ENCODE measurements around the gene GALNT16. TPM values are rescaled to one million over a fixed set of nuclear protein-coding genes. Genes with fewer than 3 reads are reported as not detected.

GALNT16 gene
- total RNA-seq, 2 experiments from 2014 or later = not detected

- Mint-ChIP-seq H3K27ac (no peak overlapping the region), H3K27me3 (no peaks in the 10 kb centered on the region), H3K9me3 (no peaks in the 10 kb centered on the region), H3K36me3 (ENCODE audit: low read depth) (no peaks in the 10 kb centered on the region), H3K4me3 (no peak overlapping the region), H3K4me1 (ENCODE audit: low read depth) (peaks cover 9% of the 10 kb centered on the region)
- ChIA-PET CTCF (no interaction called here), POLR2A (no interaction called here)
- intact Hi-C loops (cut with DNase I, micrococcal nuclease) = no loop called here
- no peak overlapping the region for H3K4me3 ChIP-seq (ENCODE audit: low read length)
- TF ChIP-seq, protein P1, sequence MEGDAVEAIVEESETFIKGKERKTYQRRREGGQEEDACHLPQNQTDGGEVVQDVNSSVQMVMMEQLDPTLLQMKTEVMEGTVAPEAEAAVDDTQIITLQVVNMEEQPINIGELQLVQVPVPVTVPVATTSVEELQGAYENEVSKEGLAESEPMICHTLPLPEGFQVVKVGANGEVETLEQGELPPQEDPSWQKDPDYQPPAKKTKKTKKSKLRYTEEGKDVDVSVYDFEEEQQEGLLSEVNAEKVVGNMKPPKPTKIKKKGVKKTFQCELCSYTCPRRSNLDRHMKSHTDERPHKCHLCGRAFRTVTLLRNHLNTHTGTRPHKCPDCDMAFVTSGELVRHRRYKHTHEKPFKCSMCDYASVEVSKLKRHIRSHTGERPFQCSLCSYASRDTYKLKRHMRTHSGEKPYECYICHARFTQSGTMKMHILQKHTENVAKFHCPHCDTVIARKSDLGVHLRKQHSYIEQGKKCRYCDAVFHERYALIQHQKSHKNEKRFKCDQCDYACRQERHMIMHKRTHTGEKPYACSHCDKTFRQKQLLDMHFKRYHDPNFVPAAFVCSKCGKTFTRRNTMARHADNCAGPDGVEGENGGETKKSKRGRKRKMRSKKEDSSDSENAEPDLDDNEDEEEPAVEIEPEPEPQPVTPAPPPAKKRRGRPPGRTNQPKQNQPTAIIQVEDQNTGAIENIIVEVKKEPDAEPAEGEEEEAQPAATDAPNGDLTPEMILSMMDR (IDR thresholded peaks at IDR 0.05) = no peak
- peaks cover 17% of the 10 kb centered on the region for H3K4me1 ChIP-seq (ENCODE audit: insufficient read depth, low read length)
- H3K36me3 ChIP-seq (ENCODE audit: insufficient read depth, low read length) = no peaks in the 10 kb centered on the region
- no peak overlapping the region for H3K27ac ChIP-seq (ENCODE audit: low read depth in 1 of 2, low read length in 2 of 2)
- ATAC-seq (ENCODE audit: poor library complexity) (no peak), DNase-seq (no peak)
- no peaks in the 10 kb centered on the region for H3K27me3 ChIP-seq (ENCODE audit: control insufficient read depth in 1 of 2, insufficient read depth in 2 of 2, low read length in 2 of 2)
- H3K9me3 ChIP-seq (ENCODE audit: control insufficient read depth in 1 of 2, insufficient read depth in 1 of 2, low read length in 2 of 2) = no peaks in the 10 kb centered on the region
These were observed 98.4 kb downstream of the GALNT16 start for GRCh38 chr14:69358233-69358963.

DNA sequence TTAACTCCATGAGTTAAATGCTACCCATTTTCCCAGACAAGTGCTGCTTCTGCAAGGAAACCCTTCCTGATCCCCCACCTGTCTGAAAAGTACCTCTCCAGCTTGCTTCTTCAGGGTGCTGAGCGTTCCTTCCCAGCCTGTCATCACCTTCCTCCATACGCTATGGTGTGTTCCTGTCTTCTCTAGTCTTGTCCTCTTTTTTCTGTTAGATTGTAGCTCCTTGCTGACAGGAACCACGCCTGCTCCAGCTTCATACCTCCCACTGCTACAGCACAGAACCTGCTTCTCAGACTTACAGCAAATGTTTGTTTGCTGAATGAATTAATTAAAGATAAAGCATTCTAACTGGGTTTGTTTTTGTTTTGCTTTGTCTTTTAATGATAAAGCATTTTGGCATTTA lies 99.0 kb downstream of the GALNT16 start:
- TF ChIP-seq, protein P1 (IDR thresholded peaks at IDR 0.05) = no peak
- H3K27ac ChIP-seq (ENCODE audit: low read depth in 1 of 2, low read length in 2 of 2) = no peak overlapping the region
- H3K9me3 ChIP-seq (ENCODE audit: control insufficient read depth in 1 of 2, insufficient read depth in 1 of 2, low read length in 2 of 2) = no peaks in the 10 kb centered on the region
- Mint-ChIP-seq H3K36me3 (ENCODE audit: low read depth) (no peaks in the 10 kb centered on the region), H3K9me3 (no peaks in the 10 kb centered on the region), H3K4me3 (no peak overlapping the region), H3K4me1 (ENCODE audit: low read depth) (peaks cover 9% of the 10 kb centered on the region), H3K27ac (no peak overlapping the region), H3K27me3 (no peaks in the 10 kb centered on the region)
- no peak for DNase-seq
- no peaks in the 10 kb centered on the region for H3K27me3 ChIP-seq (ENCODE audit: control insufficient read depth in 1 of 2, insufficient read depth in 2 of 2, low read length in 2 of 2)
- intact Hi-C loops (cut with DNase I, micrococcal nuclease) = no loop called here
- POLR2A ChIA-PET = no interaction called here
- peaks cover 14% of the 10 kb centered on the region for H3K4me1 ChIP-seq (ENCODE audit: insufficient read depth, low read length)
- CTCF ChIA-PET = no interaction called here
- no peak overlapping the region for H3K4me3 ChIP-seq (ENCODE audit: low read length)
- ATAC-seq (ENCODE audit: poor library complexity) = no peak
- H3K36me3 ChIP-seq (ENCODE audit: insufficient read depth, low read length) = no peaks in the 10 kb centered on the region

DNA sequence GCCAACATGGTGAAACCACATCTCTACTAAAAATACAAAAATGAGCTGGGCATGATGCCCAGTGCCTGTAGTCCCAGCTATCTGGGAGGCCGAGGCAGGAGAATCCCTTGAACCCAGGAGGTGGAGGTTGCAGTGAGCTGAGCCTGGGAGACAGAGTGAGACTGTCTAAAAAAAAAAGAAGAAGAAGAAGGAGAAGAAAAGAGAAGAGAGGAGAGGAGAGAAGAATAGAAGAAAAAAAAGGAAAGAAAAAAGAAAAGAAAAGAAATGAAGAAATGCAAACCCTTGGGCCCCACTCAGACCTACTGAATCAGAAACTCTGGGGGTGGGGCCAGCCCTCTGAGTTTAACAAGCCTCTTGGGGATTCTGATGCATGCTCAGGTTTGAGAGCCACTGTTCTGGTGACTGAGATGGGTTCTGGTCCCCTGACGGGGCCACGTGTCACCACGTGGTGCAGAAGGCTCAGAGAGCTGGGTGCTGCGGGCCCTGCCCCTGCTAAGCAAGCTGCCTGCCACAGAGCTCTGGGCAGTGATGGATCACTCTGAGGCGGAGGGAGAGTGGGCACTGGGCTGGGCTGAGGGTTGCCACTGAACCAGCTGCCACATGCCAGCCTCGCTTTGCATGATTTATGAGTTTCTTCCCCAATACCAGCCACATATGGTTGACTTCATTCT lies 100.6 kb downstream of the GALNT16 start:
- H3K9me3 ChIP-seq (ENCODE audit: control insufficient read depth in 1 of 2, insufficient read depth in 1 of 2, low read length in 2 of 2) = no peaks in the 10 kb centered on the region
- intact Hi-C loops (cut with DNase I, micrococcal nuclease) = no loop called here
- Mint-ChIP-seq H3K4me3 (no peak overlapping the region), H3K27me3 (no peaks in the 10 kb centered on the region), H3K4me1 (ENCODE audit: low read depth) (no peaks in the 10 kb centered on the region), H3K27ac (no peak overlapping the region), H3K9me3 (no peaks in the 10 kb centered on the region), H3K36me3 (ENCODE audit: low read depth) (no peaks in the 10 kb centered on the region)
- ChIA-PET POLR2A (no interaction called here), CTCF (interaction anchor here (0.7 kb wide), 2 partner anchors 144 to 1199 kb away, joined by 3 read pairs; no protein-coding TSS in a partner anchor)
- TF ChIP-seq, protein P1 (IDR thresholded peaks at IDR 0.05) = no peak
- no peak overlapping the region for H3K4me3 ChIP-seq (ENCODE audit: low read length)
- H3K27ac ChIP-seq (ENCODE audit: low read depth in 1 of 2, low read length in 2 of 2) = no peak overlapping the region
- no peaks in the 10 kb centered on the region for H3K36me3 ChIP-seq (ENCODE audit: insufficient read depth, low read length)
- ATAC-seq (ENCODE audit: poor library complexity) = no peak
- no peak for DNase-seq
- H3K4me1 ChIP-seq (ENCODE audit: insufficient read depth, low read length) = no peaks in the 10 kb centered on the region
- no peaks in the 10 kb centered on the region for H3K27me3 ChIP-seq (ENCODE audit: control insufficient read depth in 1 of 2, insufficient read depth in 2 of 2, low read length in 2 of 2)

Measured in CD4-positive, alpha-beta T cell (primary cell).